Neural progenitor cell (in vitro differentiated cells): ENCODE results near the gene TLCD2. TPM values are rescaled to one million over a fixed set of nuclear protein-coding genes. Genes with fewer than 3 reads are reported as not detected.

Source experiments
- DNase-seq: peaks from one replicate; pipeline ENCODE4 v3.0.0-alpha.2; 2016; ENCODE audit warnings: low spot score
- H2AFZ ChIP-seq: fragments of 200-600 bp; sonication (generic); replicated peaks from 2 replicates; pipeline ENCODE4 v1.6.1; 2016; ENCODE audit warnings: antibody characterized with exemption
- H3F3A ChIP-seq: fragments of 200-600 bp; sonication (generic); 2 replicates; pipeline ENCODE4 v1.6.1; 2016; ENCODE audit warnings: antibody characterized with exemption, low read depth
- H3K27ac ChIP-seq: fragments of 200-600 bp; sonication (generic); 2 replicates; pipeline ENCODE4 v1.5.1; 2016; ENCODE audit warnings: mild to moderate bottlenecking
- H3K27me3 ChIP-seq: fragments of 200-600 bp; sonication (generic); 2 replicates; pipeline ENCODE4 v1.6.1; 2016; ENCODE audit warnings: mild to moderate bottlenecking, moderate library complexity
- H3K36me3 ChIP-seq: fragments of 200-600 bp; sonication (generic); 2 replicates; pipeline ENCODE4 v1.5.1; 2016
- H3K4me1 ChIP-seq: fragments of 200-600 bp; sonication (generic); 2 replicates; pipeline ENCODE4 v1.6.1; 2016; ENCODE audit warnings: mixed run types
- H3K4me2 ChIP-seq: fragments of 200-600 bp; sonication (generic); 2 replicates; pipeline ENCODE4 v1.6.1; 2016
- H3K4me3 ChIP-seq: fragments of 200-600 bp; sonication (generic); 2 replicates; pipeline ENCODE4 v1.5.1; 2016
- H3K79me2 ChIP-seq: fragments of 200-600 bp; sonication (generic); 2 replicates; pipeline ENCODE4 v1.6.1; 2016; ENCODE audit warnings: low read depth
- H3K9ac ChIP-seq: fragments of 200-600 bp; sonication (generic); 2 replicates; pipeline ENCODE4 v1.6.1; 2016
- H3K9me3 ChIP-seq: fragments of 200-600 bp; sonication (generic); 2 replicates; pipeline ENCODE4 v1.5.1; 2016; ENCODE audit warnings: low read depth
- H4K20me1 ChIP-seq: fragments of 200-600 bp; sonication (generic); 2 replicates; pipeline ENCODE4 v1.6.1; 2016; ENCODE audit warnings: low read depth
- H3K27ac Mint-ChIP-seq: 3 replicates; pipeline ENCODE4 v1.8.0; 2021; ENCODE audit warnings: mixed read lengths
- H3K27me3 Mint-ChIP-seq: 2 replicates; pipeline ENCODE4 v1.8.0; 2022; ENCODE audit warnings: low read depth, mild to moderate bottlenecking, inconsistent platforms, moderate library complexity, mixed read lengths; ENCODE audit not compliant: insufficient read depth
- H3K36me3 Mint-ChIP-seq: 3 replicates; pipeline ENCODE4 v1.8.0; 2021; ENCODE audit warnings: mixed read lengths
- H3K4me1 Mint-ChIP-seq: 3 replicates; pipeline ENCODE4 v1.8.0; 2021; ENCODE audit warnings: mixed read lengths
- H3K4me3 Mint-ChIP-seq: 3 replicates; pipeline ENCODE4 v1.8.0; 2021; ENCODE audit warnings: mild to moderate bottlenecking, moderate library complexity, mixed read lengths
- H3K9me3 Mint-ChIP-seq: 3 replicates; pipeline ENCODE4 v1.8.0; 2020; ENCODE audit warnings: mixed read lengths
- EZH2 ChIP-seq: fragments of 200-600 bp; sonication (generic); IDR thresholded peaks from 2 replicates; pipeline ENCODE4 v1.6.1; 2017; ENCODE audit warnings: antibody characterized with exemption, mild to moderate bottlenecking, moderate library complexity
- EZH2phosphoT487 ChIP-seq: fragments of 200-600 bp; sonication (generic); IDR thresholded peaks from 2 replicates; pipeline ENCODE4 v1.6.1; 2017; ENCODE audit warnings: antibody characterized with exemption
- total RNA-seq: library from RNA; depleted of rRNA; stranded (reverse); fragments of >200 nt; gene quantifications from 2 replicates; pipeline ENCODE4 v1.2.3, GENCODE V29; 2015; ENCODE audit warnings: low replicate concordance
- TF ChIP-seq, protein P1 (sequence below): fragments of 200-600 bp; sonication (generic); IDR thresholded peaks from 2 replicates; pipeline ENCODE4 v1.5.1; 2017; ENCODE audit warnings: antibody characterized with exemption, mild to moderate bottlenecking

TLCD2 gene
- total RNA-seq, 1 donor from 2014 or later: 0.15 TPM

DNA sequence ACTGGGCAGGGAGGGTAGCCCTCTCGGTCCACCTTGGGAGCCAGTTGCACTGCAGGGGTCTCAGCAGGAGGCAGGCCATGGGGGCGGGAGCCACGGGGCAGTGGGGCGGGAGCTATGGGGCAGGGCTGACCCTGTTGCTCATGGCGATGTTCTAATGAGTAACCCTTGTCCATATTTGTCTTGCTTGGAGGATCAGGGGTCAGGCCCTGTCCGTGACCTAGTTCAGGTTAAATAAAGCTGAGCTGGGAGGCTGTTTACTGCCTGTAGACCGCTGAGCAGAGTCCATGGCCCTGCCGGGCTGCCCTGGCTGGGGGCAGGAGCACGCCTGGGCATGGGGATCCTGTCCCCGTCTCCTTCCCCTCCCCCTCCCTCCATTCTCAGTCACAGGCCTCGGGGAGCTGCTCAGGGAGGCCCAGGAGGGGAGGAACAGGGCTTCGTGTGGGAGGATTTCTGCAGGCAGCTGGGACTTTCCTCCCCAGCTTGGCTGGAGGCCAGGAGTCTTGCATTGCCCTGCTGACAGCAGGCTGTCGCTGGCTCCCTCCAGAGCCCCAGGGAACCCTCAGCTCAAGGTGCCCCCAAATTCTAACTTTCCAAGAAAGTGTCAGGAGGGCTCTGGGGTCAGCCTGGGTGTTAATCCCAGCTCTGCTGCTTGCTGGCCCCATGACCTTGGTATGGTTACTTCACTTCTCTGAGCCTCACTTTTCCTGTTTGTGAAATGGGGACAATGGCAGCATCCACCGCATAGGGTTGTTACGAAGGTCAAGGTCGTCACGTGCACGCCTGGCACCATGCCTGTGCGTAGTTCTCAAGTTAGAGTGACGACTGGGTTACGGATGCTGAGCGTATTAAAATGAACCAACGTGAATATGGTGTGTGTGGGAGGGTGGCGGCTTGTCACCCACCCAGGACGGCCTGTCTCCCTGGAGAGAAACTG, 26.4 kb upstream of the TLCD2 start:
- Mint-ChIP-seq H3K36me3 (peaks cover 3% of the 10 kb centered on the region), H3K4me3 (peak overlapping the region; percentile 30), H3K4me1 (peaks cover 10% of the 10 kb centered on the region), H3K27me3 (no peaks in the 10 kb centered on the region), H3K9me3 (no peaks in the 10 kb centered on the region), H3K27ac (peak overlapping the region; percentile 92)
- Histone ChIP-seq H3K36me3 (no peaks in the 10 kb centered on the region), H3K4me2 (no peak overlapping the region), H3K4me3 (no peak overlapping the region), H3K27me3 (no peaks in the 10 kb centered on the region), H3K9ac (no peak overlapping the region), H4K20me1 (no peaks in the 10 kb centered on the region), H2AFZ (no peak overlapping the region), H3F3A (no peaks in the 10 kb centered on the region), H3K79me2 (no peaks in the 10 kb centered on the region), H3K27ac (no peak overlapping the region), H3K9me3 (no peaks in the 10 kb centered on the region), H3K4me1 (no peaks in the 10 kb centered on the region)
- TF ChIP-seq EZH2 (no peak), EZH2phosphoT487 (no peak)
- TF ChIP-seq, protein P1, sequence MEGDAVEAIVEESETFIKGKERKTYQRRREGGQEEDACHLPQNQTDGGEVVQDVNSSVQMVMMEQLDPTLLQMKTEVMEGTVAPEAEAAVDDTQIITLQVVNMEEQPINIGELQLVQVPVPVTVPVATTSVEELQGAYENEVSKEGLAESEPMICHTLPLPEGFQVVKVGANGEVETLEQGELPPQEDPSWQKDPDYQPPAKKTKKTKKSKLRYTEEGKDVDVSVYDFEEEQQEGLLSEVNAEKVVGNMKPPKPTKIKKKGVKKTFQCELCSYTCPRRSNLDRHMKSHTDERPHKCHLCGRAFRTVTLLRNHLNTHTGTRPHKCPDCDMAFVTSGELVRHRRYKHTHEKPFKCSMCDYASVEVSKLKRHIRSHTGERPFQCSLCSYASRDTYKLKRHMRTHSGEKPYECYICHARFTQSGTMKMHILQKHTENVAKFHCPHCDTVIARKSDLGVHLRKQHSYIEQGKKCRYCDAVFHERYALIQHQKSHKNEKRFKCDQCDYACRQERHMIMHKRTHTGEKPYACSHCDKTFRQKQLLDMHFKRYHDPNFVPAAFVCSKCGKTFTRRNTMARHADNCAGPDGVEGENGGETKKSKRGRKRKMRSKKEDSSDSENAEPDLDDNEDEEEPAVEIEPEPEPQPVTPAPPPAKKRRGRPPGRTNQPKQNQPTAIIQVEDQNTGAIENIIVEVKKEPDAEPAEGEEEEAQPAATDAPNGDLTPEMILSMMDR: no peak
- no peak for DNase-seq

DNA sequence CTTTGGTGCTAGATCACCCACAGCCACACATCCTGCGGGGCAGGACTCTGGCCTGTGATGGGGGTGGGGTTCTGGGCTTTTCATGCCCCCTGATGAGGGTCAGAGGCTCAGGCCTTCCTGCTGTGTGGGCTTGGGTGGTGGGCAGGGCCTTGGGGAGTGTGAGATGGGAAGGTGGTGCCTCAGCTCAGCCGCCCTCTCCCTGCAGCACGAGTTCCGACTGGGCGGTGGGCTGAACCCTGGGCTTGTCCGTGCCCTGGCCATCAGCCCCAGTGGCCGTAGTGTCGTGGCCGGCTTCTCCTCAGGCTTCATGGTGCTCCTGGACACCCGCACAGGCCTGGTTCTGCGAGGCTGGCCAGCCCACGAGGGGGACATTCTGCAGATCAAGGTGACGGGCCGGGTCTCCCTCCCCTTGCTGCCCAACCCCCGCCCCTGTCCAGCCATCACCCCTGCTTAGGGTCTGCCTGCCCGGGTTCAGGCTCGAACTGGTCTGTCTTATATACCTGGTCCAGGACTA, 25.7 kb upstream of the TLCD2 start:
- H3K79me2 ChIP-seq: no peaks in the 10 kb centered on the region
- TF ChIP-seq EZH2phosphoT487 (no peak), EZH2 (no peak)
- TF ChIP-seq, protein P1: no peak
- H3K9me3 Mint-ChIP-seq: no peaks in the 10 kb centered on the region
- H3K9ac ChIP-seq: no peak overlapping the region
- H3K4me2 ChIP-seq: no peak overlapping the region
- no peak overlapping the region for H3K4me3 Mint-ChIP-seq
- no peaks in the 10 kb centered on the region for H3K27me3 Mint-ChIP-seq
- H3K27me3 ChIP-seq: no peaks in the 10 kb centered on the region
- peaks cover 3% of the 10 kb centered on the region for H3K36me3 Mint-ChIP-seq
- H3K9me3 ChIP-seq: no peaks in the 10 kb centered on the region
- no peak overlapping the region for H2AFZ ChIP-seq
- DNase-seq: no peak
- H3F3A ChIP-seq: no peaks in the 10 kb centered on the region
- H3K4me1 ChIP-seq: no peaks in the 10 kb centered on the region
- H3K27ac ChIP-seq: no peak overlapping the region
- H3K4me1 Mint-ChIP-seq: peaks cover 10% of the 10 kb centered on the region
- H3K36me3 ChIP-seq: no peaks in the 10 kb centered on the region
- H4K20me1 ChIP-seq: no peaks in the 10 kb centered on the region
- H3K4me3 ChIP-seq: no peak overlapping the region
- no peak overlapping the region for H3K27ac Mint-ChIP-seq

DNA sequence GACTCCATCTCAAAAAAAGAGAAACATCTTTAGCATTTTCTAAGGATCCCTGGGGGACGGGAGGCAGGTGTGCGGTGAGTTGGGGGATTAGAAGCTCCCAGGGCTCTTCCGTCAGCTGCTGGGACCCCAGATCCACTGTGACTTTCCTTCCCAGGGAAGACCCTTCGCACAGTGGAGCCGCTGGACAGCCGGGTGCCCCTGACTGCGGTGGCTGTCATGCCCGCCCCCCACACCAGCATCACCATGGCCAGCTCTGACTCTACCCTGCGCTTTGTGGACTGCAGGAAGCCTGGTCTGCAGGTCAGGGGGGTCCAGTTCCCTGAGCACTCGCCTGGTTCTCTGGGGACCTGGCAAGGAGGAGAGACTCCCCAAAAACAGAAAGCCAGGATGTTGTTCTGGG, 25.2 kb upstream of the TLCD2 start:
- no peaks in the 10 kb centered on the region for H3K27me3 ChIP-seq
- no peaks in the 10 kb centered on the region for H3K9me3 ChIP-seq
- no peaks in the 10 kb centered on the region for H3K4me1 ChIP-seq
- no peaks in the 10 kb centered on the region for H3K9me3 Mint-ChIP-seq
- no peak for TF ChIP-seq EZH2
- no peak for TF ChIP-seq EZH2phosphoT487
- TF ChIP-seq, protein P1: no peak
- H3K27me3 Mint-ChIP-seq: no peaks in the 10 kb centered on the region
- H3K27ac Mint-ChIP-seq: no peak overlapping the region
- no peaks in the 10 kb centered on the region for H3K36me3 ChIP-seq
- no peak for DNase-seq
- H2AFZ ChIP-seq: no peak overlapping the region
- H3K4me3 Mint-ChIP-seq: no peak overlapping the region
- peaks cover 3% of the 10 kb centered on the region for H3K36me3 Mint-ChIP-seq
- H3F3A ChIP-seq: no peaks in the 10 kb centered on the region
- H3K79me2 ChIP-seq: no peaks in the 10 kb centered on the region
- H3K27ac ChIP-seq: no peak overlapping the region
- H3K4me2 ChIP-seq: no peak overlapping the region
- no peak overlapping the region for H3K4me3 ChIP-seq
- no peaks in the 10 kb centered on the region for H4K20me1 ChIP-seq
- H3K9ac ChIP-seq: no peak overlapping the region
- H3K4me1 Mint-ChIP-seq: peaks cover 10% of the 10 kb centered on the region
